Measurements from ENCODE around the gene FBXO11.

The FBXO11 gene

GRCh38 chr2:47783486-47784351, 122.6 kb downstream of the FBXO11 start:
- DNase-seq = peak; percentile 48 to 58

GRCh38 chr2:47782671-47783485, 123.4 kb downstream of the FBXO11 start, which contains the start of gene MSH6:
MSH6 (plus strand) TSS chr2:47783145; CDS start chr2:47783234, 89 bp downstream.
- peak; percentile 70 to 89 for DNase-seq

- no peak for DNase-seq
These were observed 124.0 kb downstream of the FBXO11 start for GRCh38 chr2:47782381-47782670.

GRCh38 chr2:47779426-47779790, 126.9 kb downstream of the FBXO11 start:
- DNase-seq = no peak

GRCh38 chr2:47778698-47779425, 127.4 kb downstream of the FBXO11 start:
- DNase-seq = no peak

- no peak for DNase-seq
These were observed 128.9 kb downstream of the FBXO11 start for GRCh38 chr2:47777277-47777937.

GRCh38 chr2:47774567-47774966, 131.7 kb downstream of the FBXO11 start:
- no peak for DNase-seq

GRCh38 chr2:47772343-47772742, 134.0 kb downstream of the FBXO11 start:
- no peak for DNase-seq

GRCh38 chr2:47771211-47771610, 135.1 kb downstream of the FBXO11 start:
- no peak for DNase-seq

- DNase-seq = no peak
These were observed 137.0 kb downstream of the FBXO11 start for GRCh38 chr2:47769318-47769717.

GRCh38 chr2:47767880-47768609, 138.3 kb downstream of the FBXO11 start:
- DNase-seq = peak; percentile 11 to 37

GRCh38 chr2:47767497-47767844, 138.8 kb downstream of the FBXO11 start:
- no peak for DNase-seq

GRCh38 chr2:47751856-47752414, 154.4 kb downstream of the FBXO11 start:
- no peak for DNase-seq

GRCh38 chr2:47747878-47748277, 158.4 kb downstream of the FBXO11 start:
- DNase-seq = no peak

GRCh38 chr2:47744074-47744473, 162.2 kb downstream of the FBXO11 start:
- no peak for DNase-seq

- DNase-seq = no peak
These were observed 164.7 kb downstream of the FBXO11 start for GRCh38 chr2:47741637-47742036.

GRCh38 chr2:47741101-47741500, 165.2 kb downstream of the FBXO11 start:
- DNase-seq = no peak

Measured in bone marrow (tissue), 2 donors.